Smooth muscle cell (in vitro differentiated cells): ENCODE results near the gene CRBN. TPM values are rescaled to one million over a fixed set of nuclear protein-coding genes. Genes with fewer than 3 reads are reported as not detected.

Experiments
- DNase-seq: peaks from one replicate; lab custom pipeline; 2025; ENCODE audit not compliant: unreplicated experiment; lab: John Stamatoyannopoulos, UW
- H2AFZ ChIP-seq: fragments of 200-600 bp; sonication (generic); 2 replicates; pipeline ENCODE4 v1.6.0; 2016; ENCODE audit warnings: antibody characterized with exemption, low read depth, mild to moderate bottlenecking
- H3F3A ChIP-seq: fragments of 200-600 bp; sonication (generic); 2 replicates; pipeline ENCODE4 v1.6.0; 2017; ENCODE audit warnings: antibody characterized with exemption, low read depth
- H3K27ac ChIP-seq: fragments of 200-600 bp; sonication (generic); 2 replicates; pipeline ENCODE4 v1.5.1; 2016; ENCODE audit warnings: low read depth, mild to moderate bottlenecking
- H3K27me3 ChIP-seq: fragments of 200-600 bp; sonication (generic); 2 replicates; pipeline ENCODE4 v1.6.1; 2016; ENCODE audit warnings: low read depth, mild to moderate bottlenecking
- H3K36me3 ChIP-seq: fragments of 200-600 bp; sonication (generic); 2 replicates; pipeline ENCODE4 v1.5.1; 2016; ENCODE audit warnings: low read depth
- H3K4me1 ChIP-seq: fragments of 200-600 bp; sonication (generic); 2 replicates; pipeline ENCODE4 v1.5.1; 2016; ENCODE audit warnings: low read depth
- H3K4me2 ChIP-seq: fragments of 200-600 bp; sonication (generic); 2 replicates; pipeline ENCODE4 v1.6.0; 2016; ENCODE audit warnings: mild to moderate bottlenecking
- H3K4me3 ChIP-seq: fragments of 200-600 bp; sonication (generic); 2 replicates; pipeline ENCODE4 v1.5.1; 2016; ENCODE audit warnings: mild to moderate bottlenecking
- H3K79me2 ChIP-seq: fragments of 200-600 bp; sonication (generic); 2 replicates; pipeline ENCODE4 v1.6.0; 2016; ENCODE audit warnings: low read depth, mild to moderate bottlenecking
- H3K9ac ChIP-seq: fragments of 200-600 bp; sonication (generic); 2 replicates; pipeline ENCODE4 v1.6.0; 2016; ENCODE audit warnings: low read depth
- H3K9me3 ChIP-seq: fragments of 200-600 bp; sonication (generic); replicated peaks from 2 replicates; pipeline ENCODE4 v1.5.1; 2016; ENCODE audit warnings: low read depth
- H4K20me1 ChIP-seq: fragments of 200-600 bp; sonication (generic); 2 replicates; pipeline ENCODE4 v1.6.0; 2016; ENCODE audit warnings: low read depth
- CTCF ChIP-seq: fragments of 200-600 bp; sonication (generic); IDR thresholded peaks from 2 replicates; pipeline ENCODE4 v1.5.1; 2017; ENCODE audit warnings: borderline replicate concordance, mild to moderate bottlenecking, antibody characterized with exemption; ENCODE audit not compliant: insufficient read depth, poor library complexity, severe bottlenecking
- WGBS: methylation state at CpG from one replicate; pipeline ENCODE4 v1.1.7; 2016; ENCODE audit warnings: low lambda C conversion rate; 5-methylcytosine and 5-hydroxymethylcytosine counted together
- polyA plus RNA-seq: library from polyadenylated mRNA; unstranded; fragments of >200 nt; fragmentation: Nextera tagmentation; extraction: Ambion mirVana; gene quantifications from 2 replicates; pipeline ENCODE4 v1.2.1, GENCODE V29; 2016
- total RNA-seq: library from RNA; depleted of rRNA; stranded (reverse); fragments of >200 nt; gene quantifications from 2 replicates; pipeline ENCODE4 v1.2.3, GENCODE V29; 2014

Gene CRBN
- total and polyA plus RNA-seq, 2 experiments from 2014 or later: 26.8 to 77.5 TPM

- Histone ChIP-seq H3K36me3 (peaks cover 10% of the 10 kb centered on the region), H3K4me1 (peaks cover 11% of the 10 kb centered on the region), H3F3A (no peaks in the 10 kb centered on the region), H3K4me3 (peak overlapping the region; percentile 87), H3K27me3 (no peaks in the 10 kb centered on the region), H2AFZ (no peak overlapping the region), H3K9ac (peak overlapping the region; percentile 86), H3K27ac (peak overlapping the region; percentile 38), H4K20me1 (peaks cover 33% of the 10 kb centered on the region), H3K4me2 (peak overlapping the region; percentile 85), H3K9me3 (no peaks in the 10 kb centered on the region), H3K79me2 (peaks cover 35% of the 10 kb centered on the region)
- DNase-seq: no peak
- 59% methylated on average over 10 of the region's 10 CpGs for WGBS
- TF ChIP-seq CTCF: no peak
These were observed 1.5 kb downstream of the CRBN start for GRCh38 chr3:3177861-3178497.

- no peak overlapping the region for H3K4me2 ChIP-seq
- peaks cover 22% of the 10 kb centered on the region for H4K20me1 ChIP-seq
- no peak overlapping the region for H3K27ac ChIP-seq
- TF ChIP-seq CTCF: no peak
- no peak overlapping the region for H3K9ac ChIP-seq
- H3F3A ChIP-seq: no peaks in the 10 kb centered on the region
- no peak overlapping the region for H2AFZ ChIP-seq
- H3K4me1 ChIP-seq: no peaks in the 10 kb centered on the region
- DNase-seq: no peak
- 100% methylated on average over 1 of the region's 1 CpG for WGBS
- H3K4me3 ChIP-seq: no peak overlapping the region
- no peaks in the 10 kb centered on the region for H3K9me3 ChIP-seq
- H3K27me3 ChIP-seq: no peaks in the 10 kb centered on the region
- peaks cover 10% of the 10 kb centered on the region for H3K36me3 ChIP-seq
- peaks cover 17% of the 10 kb centered on the region for H3K79me2 ChIP-seq
These were observed 6.9 kb downstream of the CRBN start for GRCh38 chr3:3172627-3173026.

GRCh38 chr3:3170998-3171397 lies 8.5 kb downstream of the CRBN start:
- 60% methylated on average over 5 of the region's 5 CpGs for WGBS
- Histone ChIP-seq H2AFZ (no peak overlapping the region), H3K4me3 (no peak overlapping the region), H3K9me3 (no peaks in the 10 kb centered on the region), H3K4me2 (no peak overlapping the region), H3K9ac (no peak overlapping the region), H3K27me3 (no peaks in the 10 kb centered on the region), H3F3A (no peaks in the 10 kb centered on the region), H3K4me1 (no peaks in the 10 kb centered on the region), H3K79me2 (peaks cover under 1% of the 10 kb centered on the region), H4K20me1 (peaks cover 12% of the 10 kb centered on the region), H3K27ac (no peak overlapping the region), H3K36me3 (peaks cover 25% of the 10 kb centered on the region)
- TF ChIP-seq CTCF: peak; percentile 40
- no peak for DNase-seq

GRCh38 chr3:3165650-3166049 lies 13.8 kb downstream of the CRBN start:
- no peak for DNase-seq
- no peak for TF ChIP-seq CTCF
- Histone ChIP-seq H3K36me3 (peaks cover 27% of the 10 kb centered on the region), H3K79me2 (no peaks in the 10 kb centered on the region), H2AFZ (no peak overlapping the region), H3K27ac (no peak overlapping the region), H3K4me2 (no peak overlapping the region), H3K4me1 (no peaks in the 10 kb centered on the region), H3F3A (no peaks in the 10 kb centered on the region), H3K9ac (no peak overlapping the region), H3K27me3 (no peaks in the 10 kb centered on the region), H3K9me3 (no peaks in the 10 kb centered on the region), H4K20me1 (peaks cover 6% of the 10 kb centered on the region), H3K4me3 (no peak overlapping the region)
- 92% methylated on average over 3 of the region's 3 CpGs for WGBS
